Mammary epithelial cell (primary cell): Measurements from ENCODE around the gene TUB.

Source experiments
- CTCF ChIP-seq, 2 donors: IDR thresholded peaks in 1 of 2; conservative IDR thresholded peaks in 1 of 2; 2 replicates each; pipeline ENCODE4 v1.5.1; 2011 to 2012; ENCODE audit warnings: inconsistent platforms in 2 of 2, low read length in 2 of 2, mild to moderate bottlenecking in 2 of 2, control low read depth in 1 of 2, low read depth in 1 of 2; ENCODE audit not compliant: insufficient read depth in 1 of 2; ENCODE audit errors: extremely low read depth in 1 of 2
- EZH2 ChIP-seq: IDR thresholded peaks from 2 replicates; pipeline ENCODE4 v1.6.1; 2012; ENCODE audit warnings: low read length, inconsistent platforms, borderline replicate concordance

GRCh38 chr11:8105666-8106065, 24.7 kb downstream of the TUB start:
- TF ChIP-seq CTCF (conservative IDR thresholded peaks at IDR 0.05 in 1 of 2, IDR thresholded peaks at IDR 0.05 in 1 of 2; ENCODE audit: extremely low read depth in 1 of 2, insufficient read depth in 1 of 2, low read depth in 1 of 2, low read length in 2 of 2) (no peak), EZH2 (no peak)
